GM08714 (cell line): ENCODE data around the gene LFNG.

Experiments used
- H3K4me3 ChIP-seq: fragments of 200-500 bp; sonication (Bioruptor generic); 2 replicates; pipeline ENCODE4 v1.5.1; 2014; ENCODE audit warnings: mild to moderate bottlenecking, low read length, inconsistent platforms
- ZNF274 ChIP-seq: IDR thresholded peaks from 2 replicates; pipeline ENCODE4 v1.6.1; 2012; ENCODE audit warnings: mild to moderate bottlenecking, low read depth, low read length

LFNG gene

DNA sequence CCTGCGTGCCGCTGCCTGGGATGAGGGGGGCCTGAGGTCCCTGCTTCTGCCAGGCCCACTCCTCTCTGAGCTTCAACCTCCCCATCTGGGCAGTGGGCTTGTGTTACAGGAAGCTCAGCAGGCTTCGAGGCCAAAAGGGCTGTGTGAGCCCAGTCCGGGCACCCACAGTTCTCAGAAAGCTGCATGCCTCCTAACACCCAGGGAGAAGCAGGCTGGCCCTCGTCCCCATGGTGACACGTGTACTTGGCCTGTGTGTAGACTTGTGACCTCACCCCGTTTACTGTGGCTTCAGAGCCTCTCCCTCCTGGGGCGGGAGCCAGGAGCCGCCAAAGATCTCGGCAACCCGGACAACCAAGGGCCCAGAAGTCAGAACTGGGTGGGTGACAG is 41.2 kb upstream of the LFNG start:
- H3K4me3 ChIP-seq, result no peak overlapping the region
- TF ChIP-seq ZNF274, result no peak

DNA sequence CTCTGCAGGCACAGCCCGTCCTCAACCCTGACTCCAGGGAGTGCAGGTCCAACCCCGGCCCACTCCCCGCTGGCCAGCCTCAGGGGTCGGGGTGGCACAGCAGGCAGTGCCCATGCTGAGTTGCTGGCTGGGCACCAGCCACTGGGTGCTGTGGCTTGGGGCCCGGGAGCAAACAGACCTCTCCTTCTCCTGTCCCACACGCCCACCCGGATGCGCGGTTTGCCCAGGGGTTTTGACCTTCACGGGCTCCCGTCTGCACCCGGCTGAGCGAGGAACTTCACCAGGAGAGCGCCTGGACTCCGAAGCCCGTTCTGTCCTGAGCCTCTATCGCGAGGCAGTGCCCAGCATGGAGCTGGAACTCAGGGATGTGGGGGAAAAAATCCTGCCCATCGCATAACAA is 40.8 kb upstream of the LFNG start:
- H3K4me3 ChIP-seq, result no peak overlapping the region
- TF ChIP-seq ZNF274, result no peak

DNA sequence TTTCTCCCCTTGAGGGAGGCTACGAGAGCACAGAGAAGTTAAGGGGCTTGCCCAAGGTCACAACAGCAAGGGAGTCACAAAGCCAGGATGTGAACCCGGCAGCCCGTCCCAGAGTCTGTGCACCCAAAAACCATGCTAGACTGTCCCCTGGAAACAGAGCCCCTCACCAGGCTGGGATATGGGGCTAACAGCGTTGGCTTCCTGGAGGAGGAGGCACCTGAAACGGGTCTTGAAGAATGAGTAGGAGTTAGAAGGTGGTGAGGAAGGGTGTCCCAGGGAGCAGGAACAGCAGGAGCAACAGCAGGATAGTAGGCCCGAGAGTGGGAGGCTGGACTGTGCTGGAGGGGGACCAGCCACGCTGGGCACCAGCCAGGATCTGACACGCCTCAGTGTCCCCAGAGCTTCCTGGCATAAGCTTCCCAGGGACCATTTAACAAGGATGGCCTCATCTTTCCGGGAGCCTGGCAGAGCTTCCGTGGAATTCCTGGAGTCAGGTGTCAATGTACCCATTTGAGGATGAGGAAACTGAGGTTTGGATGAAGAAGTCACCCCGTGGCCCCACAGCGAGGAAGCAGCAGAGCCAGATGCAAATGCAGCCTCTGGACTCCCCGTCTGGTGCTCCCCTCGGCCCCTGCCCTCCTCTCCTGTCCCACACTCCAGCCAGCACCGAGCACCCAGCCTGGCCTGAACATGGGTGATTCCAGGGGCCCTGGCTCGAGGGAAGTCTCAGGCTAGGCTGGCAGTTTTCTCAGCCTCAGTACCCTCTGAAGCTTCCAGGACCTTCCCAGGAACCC is 40.1 kb upstream of the LFNG start:
- TF ChIP-seq ZNF274, result no peak
- no peak overlapping the region for H3K4me3 ChIP-seq

DNA sequence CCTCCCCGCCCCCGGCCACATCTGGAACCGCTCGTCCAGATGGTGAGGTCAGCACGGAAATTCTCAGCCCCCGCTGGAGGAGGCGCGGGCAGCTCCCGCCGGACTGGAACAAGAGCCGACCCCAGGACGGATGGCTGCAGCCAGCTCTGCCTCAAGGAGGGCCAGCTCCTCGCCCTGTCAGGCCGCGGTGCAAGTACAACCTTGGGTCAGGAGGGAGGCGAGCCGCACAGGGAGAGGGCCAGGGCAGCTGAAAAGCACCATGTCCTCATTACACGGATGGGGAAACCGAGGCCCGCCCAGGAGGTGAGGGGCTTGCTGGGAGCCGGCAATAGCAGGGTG is 39.5 kb upstream of the LFNG start:
- no peak for TF ChIP-seq ZNF274
- no peak overlapping the region for H3K4me3 ChIP-seq

DNA sequence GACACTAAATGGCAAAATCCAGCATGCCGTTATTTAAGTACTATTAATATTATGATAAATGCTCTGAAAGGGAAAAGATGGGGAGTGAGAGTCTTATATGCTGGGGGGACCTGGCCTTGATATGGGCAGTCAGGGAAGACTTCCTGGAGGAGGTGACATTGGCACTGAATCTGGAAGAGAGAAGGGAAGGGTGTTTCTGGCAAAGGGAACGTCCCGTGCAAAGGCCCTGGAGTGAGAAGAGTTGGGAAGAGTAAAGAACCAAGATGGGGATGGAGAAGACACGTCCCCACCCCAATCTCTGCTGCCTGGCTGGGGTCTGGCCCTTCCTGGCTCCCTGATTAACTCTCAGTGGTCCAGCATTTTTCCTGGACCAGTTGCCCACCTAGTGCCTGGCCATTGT is 38.4 kb upstream of the LFNG start:
- TF ChIP-seq ZNF274, result no peak
- H3K4me3 ChIP-seq, result no peak overlapping the region

DNA sequence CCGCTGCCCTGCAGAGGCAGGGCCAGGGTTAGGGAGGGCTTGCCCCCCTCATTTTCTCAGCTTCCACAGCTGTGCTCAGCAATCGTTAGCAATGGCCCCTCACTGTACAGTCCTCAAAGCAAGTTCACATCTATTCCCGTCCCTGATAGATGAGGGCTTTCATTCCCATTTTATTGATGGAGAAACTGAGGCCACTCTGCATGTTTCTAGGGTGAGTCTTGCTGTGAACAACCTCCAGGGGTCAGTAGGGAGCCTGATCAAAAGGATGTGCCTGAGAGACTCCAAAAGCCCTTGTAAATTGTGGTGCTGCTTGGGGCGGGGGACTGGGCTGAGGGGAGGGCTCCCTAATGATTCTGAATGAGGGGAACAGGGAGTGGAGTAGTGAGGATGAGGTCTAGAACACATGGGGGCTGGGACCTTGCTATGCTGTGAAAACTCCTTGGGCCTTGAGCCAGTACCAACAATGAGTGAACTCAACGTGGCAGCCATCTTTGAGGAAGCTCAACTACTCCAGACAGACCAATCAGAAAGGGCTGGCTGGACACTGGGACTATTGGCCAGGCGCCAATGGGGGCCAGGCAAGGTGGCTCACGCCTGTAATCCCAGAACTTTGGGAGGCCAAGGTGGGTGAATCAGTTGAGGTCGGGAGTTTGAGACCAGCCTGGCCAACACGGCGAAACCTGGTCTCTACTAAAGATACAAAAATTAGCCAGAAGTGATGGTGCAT is 36.7 kb upstream of the LFNG start:
- TF ChIP-seq ZNF274, result no peak
- no peak overlapping the region for H3K4me3 ChIP-seq

DNA sequence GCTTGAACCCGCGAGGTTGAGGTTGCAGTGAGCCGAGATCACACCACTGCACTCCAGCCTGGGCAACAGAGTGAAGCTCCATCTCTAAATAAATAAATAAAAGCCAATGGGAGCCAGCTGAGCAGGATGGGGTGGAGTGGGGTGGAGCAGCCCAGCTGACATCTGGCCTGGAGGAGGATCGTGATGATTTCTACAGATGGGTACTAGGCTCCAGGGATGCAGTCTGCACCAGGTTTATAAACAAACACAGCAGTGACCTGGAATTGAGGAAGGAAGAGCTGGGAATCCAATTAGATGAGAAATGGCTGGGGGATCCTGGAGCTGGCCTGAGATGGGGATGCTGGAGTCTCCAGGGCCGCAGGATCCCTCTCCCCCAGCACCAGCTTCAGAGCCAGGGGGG is 36.1 kb upstream of the LFNG start:
- no peak for TF ChIP-seq ZNF274
- H3K4me3 ChIP-seq, result no peak overlapping the region

DNA sequence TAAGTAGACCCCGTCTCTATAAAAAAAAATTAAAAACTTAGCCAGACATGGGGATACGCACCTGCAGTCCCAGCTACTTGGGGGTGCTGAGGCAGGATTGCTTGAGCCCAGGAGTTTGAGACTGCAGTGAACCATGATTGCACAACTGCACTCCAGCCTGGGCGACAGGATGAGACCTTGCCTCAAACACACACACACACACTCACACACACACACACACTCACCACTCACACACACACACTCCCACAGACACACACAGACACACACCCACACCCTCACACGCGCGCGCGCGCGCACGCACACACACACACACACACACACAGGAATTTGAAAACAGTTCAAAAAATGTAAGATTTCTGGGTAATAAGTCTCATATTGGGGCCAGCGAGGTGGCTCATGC is 34.7 kb upstream of the LFNG start:
- TF ChIP-seq ZNF274, result no peak
- no peak overlapping the region for H3K4me3 ChIP-seq

DNA sequence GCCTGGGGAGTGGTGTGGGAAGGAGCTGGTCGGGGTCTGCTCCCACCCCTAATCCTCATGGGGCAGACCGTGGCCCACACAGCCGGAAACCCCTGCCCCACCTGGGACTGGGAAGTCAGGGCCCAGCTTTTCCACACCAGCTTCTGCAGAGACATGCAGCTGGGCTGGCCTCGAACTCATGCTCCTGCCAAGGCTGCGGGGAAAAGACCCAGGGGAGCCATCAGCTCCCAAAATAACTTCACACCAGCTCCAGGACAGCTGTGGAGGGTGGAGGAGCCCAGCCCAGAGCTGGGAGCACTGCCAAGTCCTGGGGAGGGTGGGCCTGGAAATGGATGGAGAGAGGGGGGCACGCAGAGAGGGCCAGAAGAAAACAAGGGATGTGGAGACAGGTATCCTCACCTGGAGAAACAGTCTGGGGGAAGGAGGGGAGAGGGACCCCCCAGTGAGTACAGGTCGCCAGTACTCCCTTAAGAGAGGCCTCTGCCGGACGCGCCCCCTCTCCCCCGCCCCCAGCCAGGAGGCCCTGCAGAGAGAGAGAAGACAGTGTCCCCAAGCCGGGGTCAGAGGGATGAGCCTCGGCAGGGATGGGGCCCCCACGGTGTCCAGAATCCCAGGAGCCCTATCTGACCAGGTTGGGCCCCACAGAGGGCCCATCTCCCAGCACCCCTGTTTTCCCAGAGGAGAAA is 31.8 kb upstream of the LFNG start:
- H3K4me3 ChIP-seq, result no peak overlapping the region
- TF ChIP-seq ZNF274, result no peak

DNA sequence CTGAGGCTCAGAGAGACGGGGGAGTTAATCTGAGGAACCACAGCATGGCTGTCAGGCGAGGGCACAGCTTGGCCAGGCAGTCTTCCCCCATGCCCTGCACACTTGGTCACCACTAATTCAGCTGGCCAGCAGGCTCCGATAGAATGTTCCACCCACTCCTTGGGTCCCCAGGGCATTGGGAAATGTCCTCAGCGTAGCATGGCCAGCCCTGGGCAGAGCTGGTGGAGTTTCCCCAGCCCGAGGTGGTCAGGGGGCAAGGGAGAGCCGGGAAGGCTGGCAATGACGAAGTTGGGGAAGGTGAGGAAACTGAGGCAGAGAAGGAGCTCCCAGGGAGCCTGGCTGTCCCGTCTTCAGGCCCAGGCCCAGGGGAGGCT is 31.3 kb upstream of the LFNG start:
- TF ChIP-seq ZNF274, result no peak
- no peak overlapping the region for H3K4me3 ChIP-seq

DNA sequence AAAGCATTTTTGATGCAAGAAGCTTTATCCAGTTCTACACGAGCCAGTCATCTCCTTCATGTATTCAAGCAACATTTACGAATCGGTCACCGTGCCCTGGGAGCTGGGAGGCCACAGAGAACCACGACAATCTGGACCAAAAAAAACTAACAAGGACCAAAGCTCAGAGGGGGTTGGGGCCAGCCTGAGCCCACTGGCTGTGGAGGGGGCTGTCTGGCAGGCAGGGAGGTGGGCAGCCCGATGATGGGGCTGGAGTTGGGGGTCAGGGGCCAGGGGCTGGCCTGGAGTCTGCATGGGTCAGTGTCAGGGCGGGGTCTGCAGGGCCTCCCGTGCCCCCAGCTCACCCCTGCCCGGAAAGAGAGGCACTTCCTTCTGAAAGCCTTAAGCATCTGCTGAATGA is 30.9 kb upstream of the LFNG start:
- TF ChIP-seq ZNF274, result no peak
- no peak overlapping the region for H3K4me3 ChIP-seq

DNA sequence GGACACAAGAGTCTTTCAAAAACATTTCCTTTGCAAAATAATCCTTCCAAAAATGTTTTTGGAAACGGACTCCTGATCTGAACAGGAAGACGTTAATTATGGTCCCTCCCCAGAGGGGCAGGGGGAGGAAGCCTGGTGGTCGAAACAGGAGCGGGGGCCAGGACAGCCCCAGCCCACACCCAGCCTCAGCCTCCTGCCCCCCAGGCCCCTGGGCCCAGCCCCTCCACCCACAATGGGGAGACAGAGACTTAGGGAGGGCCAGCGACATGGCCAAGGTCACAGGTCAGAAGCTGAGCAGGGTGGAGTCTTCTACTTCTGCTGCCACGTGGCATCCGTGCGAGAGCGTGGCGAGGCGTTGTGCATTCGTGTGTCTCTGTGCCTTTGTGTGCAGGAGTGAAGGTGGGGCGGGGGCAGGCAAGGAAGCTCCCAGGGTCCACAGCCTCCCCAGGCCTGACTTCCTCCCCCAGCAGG is 29.4 kb upstream of the LFNG start:
- no peak for TF ChIP-seq ZNF274
- no peak overlapping the region for H3K4me3 ChIP-seq

DNA sequence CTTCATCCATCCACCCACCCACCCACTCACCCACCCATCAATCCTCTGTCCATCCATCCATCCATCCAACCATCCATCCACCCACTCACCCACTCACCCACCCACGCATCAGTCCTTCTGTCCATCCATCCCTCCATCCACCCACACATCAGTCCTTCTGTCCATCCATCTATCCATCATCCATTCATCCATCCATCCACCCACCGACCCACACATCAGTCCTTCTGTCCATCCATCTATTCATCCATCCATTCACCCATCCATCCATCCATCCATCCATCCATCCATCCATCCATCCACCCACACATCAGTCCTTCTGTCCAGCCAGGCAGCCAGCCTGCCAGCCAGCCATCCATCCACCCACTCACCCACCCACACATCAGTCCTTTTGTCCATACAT is 27.5 kb upstream of the LFNG start:
- TF ChIP-seq ZNF274, result no peak
- no peak overlapping the region for H3K4me3 ChIP-seq

DNA sequence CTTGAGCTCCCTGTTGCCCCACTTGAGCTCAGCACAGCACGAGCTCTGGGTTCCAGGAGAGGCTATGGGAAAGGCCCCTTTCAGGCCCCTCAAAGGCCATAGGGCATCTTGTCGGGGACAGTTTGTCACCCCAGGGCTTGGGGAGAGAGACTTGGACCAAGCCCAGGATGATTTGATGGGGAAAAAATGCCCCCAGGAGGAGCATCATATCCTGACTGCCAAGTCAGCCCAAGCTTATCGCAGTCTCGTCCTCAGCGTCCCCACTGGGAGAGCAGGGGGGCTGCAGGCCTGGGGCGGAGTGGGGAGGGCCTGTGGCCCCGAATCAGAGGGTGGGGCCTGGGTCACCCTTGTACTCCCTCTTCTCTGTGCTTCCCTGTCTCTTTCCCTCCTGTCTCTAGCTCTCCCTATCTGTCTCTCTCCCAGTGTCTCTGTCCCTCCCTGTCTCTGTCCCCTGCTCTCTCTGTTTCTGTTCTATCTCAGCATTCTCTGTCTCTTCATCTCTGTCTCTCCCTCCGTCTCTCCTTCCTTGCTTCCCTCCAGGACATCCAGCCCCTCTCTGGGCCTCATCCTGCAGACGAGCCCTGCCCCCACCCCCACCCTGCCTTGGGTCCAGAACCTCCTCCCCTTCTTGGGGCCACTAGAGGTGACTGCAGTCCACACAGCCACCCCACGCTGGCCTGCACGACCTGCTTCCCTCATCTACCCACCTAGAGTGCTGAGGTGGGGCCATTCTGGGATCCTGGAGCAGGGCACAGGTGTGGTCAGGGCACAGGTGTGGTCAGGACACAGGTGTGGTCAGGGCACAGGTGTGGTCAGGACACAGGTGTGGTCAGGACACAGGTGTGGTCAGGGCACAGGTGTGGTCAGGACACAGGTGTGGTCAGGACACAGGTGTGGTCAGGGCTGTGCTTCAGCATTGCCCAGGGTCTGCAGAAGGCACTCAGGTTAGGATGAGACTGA is 26.1 kb upstream of the LFNG start:
- no peak for TF ChIP-seq ZNF274

More for the DNA sequence above, 26.1 kb upstream of the LFNG start:
- no peak overlapping the region for H3K4me3 ChIP-seq
